Stimulated activated CD4-positive, alpha-beta T cell treated with anti-CD3 and anti-CD28 coated beads, Interleukin-15, amount 100 ng/mL, for 1 hour (primary cell): ENCODE measurements around the gene CAMKMT.

Source experiments
- DNase-seq, 2 donors: peaks; one replicate each; pipeline ENCODE4 v3.0.0-alpha.2; 2020; ENCODE audit warnings: low read depth in 1 of 2, low spot score in 1 of 2

Gene CAMKMT

GRCh38 chr2:44731505-44731904 is 369.8 kb downstream of the CAMKMT start:
- no peak for DNase-seq

GRCh38 chr2:44736270-44736942 is 374.7 kb downstream of the CAMKMT start:
- no peak for DNase-seq

GRCh38 chr2:44740678-44741077 is 378.9 kb downstream of the CAMKMT start:
- DNase-seq: no peak

GRCh38 chr2:44741507-44741906 is 379.8 kb downstream of the CAMKMT start:
- DNase-seq: no peak

GRCh38 chr2:44742057-44742456 is 380.3 kb downstream of the CAMKMT start:
- DNase-seq: no peak

GRCh38 chr2:44743473-44743872 is 381.7 kb downstream of the CAMKMT start:
- no peak for DNase-seq

GRCh38 chr2:44744961-44745892 is 383.5 kb downstream of the CAMKMT start:
- no peak for DNase-seq

- DNase-seq: no peak
Measured at GRCh38 chr2:44745922-44746766, 384.4 kb downstream of the CAMKMT start.

- no peak for DNase-seq
Measured at GRCh38 chr2:44746856-44747615, 385.3 kb downstream of the CAMKMT start.

- no peak for DNase-seq
Measured at GRCh38 chr2:44747794-44748193, 386.0 kb downstream of the CAMKMT start.

GRCh38 chr2:44751754-44752479 is 390.2 kb downstream of the CAMKMT start:
- no peak for DNase-seq

- DNase-seq: no peak
Measured at GRCh38 chr2:44752761-44753160, 391.0 kb downstream of the CAMKMT start.

GRCh38 chr2:44753552-44754285 is 392.0 kb downstream of the CAMKMT start:
- DNase-seq: no peak

- DNase-seq: no peak
Measured at GRCh38 chr2:44758591-44758990, 396.8 kb downstream of the CAMKMT start.

GRCh38 chr2:44759823-44760222 is 398.1 kb downstream of the CAMKMT start:
- no peak for DNase-seq

GRCh38 chr2:44763275-44763782 is 401.6 kb downstream of the CAMKMT start:
- no peak for DNase-seq

- DNase-seq: no peak
Measured at GRCh38 chr2:44766220-44766619, 404.5 kb downstream of the CAMKMT start.

GRCh38 chr2:44766777-44767176 is 405.0 kb downstream of the CAMKMT start:
- no peak for DNase-seq

GRCh38 chr2:44767691-44768090 is 405.9 kb downstream of the CAMKMT start:
- no peak for DNase-seq
